Progenitor cell of endocrine pancreas (in vitro differentiated cells): ENCODE results near the gene ZBTB20. TPM values are rescaled to one million over a fixed set of nuclear protein-coding genes. Genes with fewer than 3 reads are reported as not detected.
"Not testable (repeated sequence)": the region's sequence is repeated elsewhere in the genome, so short reads cannot be mapped to it uniquely, and the experiment has no call there.

Source experiments
- DNase-seq: peaks from one replicate; pipeline ENCODE4 v3.0.0; 2021; ENCODE audit warnings: low spot score; ENCODE audit not compliant: unreplicated experiment
- H3K27ac Mint-ChIP-seq: 2 replicates; pipeline ENCODE4 v1.8.0; 2021; ENCODE audit warnings: mild to moderate bottlenecking, moderate library complexity, mixed read lengths
- H3K27me3 Mint-ChIP-seq: 2 replicates; pipeline ENCODE4 v1.8.0; 2021; ENCODE audit warnings: mixed read lengths
- H3K36me3 Mint-ChIP-seq: 2 replicates; pipeline ENCODE4 v1.8.0; 2022; ENCODE audit warnings: mixed read lengths; ENCODE audit not compliant: insufficient read depth
- H3K4me1 Mint-ChIP-seq: 2 replicates; pipeline ENCODE4 v1.8.0; 2021; ENCODE audit warnings: low read depth, mixed read lengths
- H3K4me3 Mint-ChIP-seq: 2 replicates; pipeline ENCODE4 v1.8.0; 2021; ENCODE audit warnings: low read depth, mild to moderate bottlenecking, moderate library complexity, mixed read lengths
- H3K9me3 Mint-ChIP-seq: 2 replicates; pipeline ENCODE4 v1.8.0; 2021; ENCODE audit warnings: low read depth, mixed read lengths
- total RNA-seq: library from RNA; stranded (reverse); gene quantifications from 2 replicates; pipeline ENCODE4 v1.2.1, GENCODE V29; 2021
- TF ChIP-seq, protein P1 (sequence below): fragments of 200-600 bp; sonication (generic); IDR thresholded peaks from one replicate; pipeline ENCODE4 v1.5.0; 2021; ENCODE audit warnings: antibody characterized with exemption, mild to moderate bottlenecking; ENCODE audit not compliant: unreplicated experiment

The ZBTB20 gene
- total RNA-seq, 1 donor from 2014 or later: 27.3 TPM

DNA sequence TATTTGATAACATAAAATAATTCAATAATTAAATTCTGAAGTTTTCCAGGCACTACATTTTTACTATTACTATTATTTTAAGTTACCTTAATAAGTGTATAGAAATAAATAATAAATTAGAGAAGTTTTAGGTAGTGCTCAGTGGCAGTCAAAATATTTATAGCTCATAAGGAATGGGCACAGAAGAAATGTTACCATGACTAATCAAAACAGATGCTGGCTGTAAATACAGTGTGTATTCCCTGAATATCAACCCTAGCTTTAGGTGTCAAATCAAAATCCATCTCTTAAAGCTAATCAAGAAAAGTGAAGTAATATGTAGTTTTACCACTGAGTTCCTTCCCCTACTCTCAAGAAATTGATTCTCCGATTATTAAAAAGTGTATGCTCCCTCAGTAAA is 35.5 kb downstream of the ZBTB20 start:
- Mint-ChIP-seq H3K36me3 (peaks cover 2% of the 10 kb centered on the region), H3K9me3 (no peaks in the 10 kb centered on the region), H3K27ac (no peak overlapping the region), H3K4me1 (no peaks in the 10 kb centered on the region), H3K4me3 (no peak overlapping the region), H3K27me3 (no peaks in the 10 kb centered on the region)
- DNase-seq: no peak
- TF ChIP-seq, protein P1, sequence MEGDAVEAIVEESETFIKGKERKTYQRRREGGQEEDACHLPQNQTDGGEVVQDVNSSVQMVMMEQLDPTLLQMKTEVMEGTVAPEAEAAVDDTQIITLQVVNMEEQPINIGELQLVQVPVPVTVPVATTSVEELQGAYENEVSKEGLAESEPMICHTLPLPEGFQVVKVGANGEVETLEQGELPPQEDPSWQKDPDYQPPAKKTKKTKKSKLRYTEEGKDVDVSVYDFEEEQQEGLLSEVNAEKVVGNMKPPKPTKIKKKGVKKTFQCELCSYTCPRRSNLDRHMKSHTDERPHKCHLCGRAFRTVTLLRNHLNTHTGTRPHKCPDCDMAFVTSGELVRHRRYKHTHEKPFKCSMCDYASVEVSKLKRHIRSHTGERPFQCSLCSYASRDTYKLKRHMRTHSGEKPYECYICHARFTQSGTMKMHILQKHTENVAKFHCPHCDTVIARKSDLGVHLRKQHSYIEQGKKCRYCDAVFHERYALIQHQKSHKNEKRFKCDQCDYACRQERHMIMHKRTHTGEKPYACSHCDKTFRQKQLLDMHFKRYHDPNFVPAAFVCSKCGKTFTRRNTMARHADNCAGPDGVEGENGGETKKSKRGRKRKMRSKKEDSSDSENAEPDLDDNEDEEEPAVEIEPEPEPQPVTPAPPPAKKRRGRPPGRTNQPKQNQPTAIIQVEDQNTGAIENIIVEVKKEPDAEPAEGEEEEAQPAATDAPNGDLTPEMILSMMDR: no peak

DNA sequence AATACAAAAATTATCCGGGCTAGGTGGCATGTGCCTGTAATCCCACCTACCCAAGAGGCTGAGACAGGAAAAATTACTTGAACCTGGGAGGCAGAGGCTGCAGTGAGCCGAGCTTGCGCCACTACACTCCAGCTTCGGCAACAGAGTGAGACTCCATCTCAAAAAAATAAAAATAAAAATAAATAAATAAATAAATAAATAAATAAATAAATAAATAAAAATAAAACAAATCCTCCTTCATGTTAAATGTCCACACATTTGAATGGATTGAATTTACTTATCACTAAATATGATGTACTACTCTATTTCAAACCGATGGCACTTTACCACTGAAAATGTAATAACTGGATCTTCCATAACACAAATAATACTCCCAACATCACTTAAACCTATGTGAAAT is 36.3 kb downstream of the ZBTB20 start:
- no peaks in the 10 kb centered on the region for H3K4me1 Mint-ChIP-seq
- H3K9me3 Mint-ChIP-seq: no peaks in the 10 kb centered on the region
- H3K36me3 Mint-ChIP-seq: no peaks in the 10 kb centered on the region

GRCh38 chr3:115110066-115110465 is 37.0 kb downstream of the ZBTB20 start:
- not testable (repeated sequence) for DNase-seq, H3K4me3 Mint-ChIP-seq, H3K27me3 Mint-ChIP-seq, H3K9me3 Mint-ChIP-seq, H3K36me3 Mint-ChIP-seq, H3K4me1 Mint-ChIP-seq
- peak overlapping the region; percentile 7 for H3K27ac Mint-ChIP-seq

More for the DNA sequence above, 36.3 kb downstream of the ZBTB20 start:
- no peaks in the 10 kb centered on the region for H3K27me3 Mint-ChIP-seq
- H3K27ac Mint-ChIP-seq: no peak overlapping the region
- DNase-seq: no peak
- TF ChIP-seq, protein P1: no peak
- H3K4me3 Mint-ChIP-seq: no peak overlapping the region

DNA sequence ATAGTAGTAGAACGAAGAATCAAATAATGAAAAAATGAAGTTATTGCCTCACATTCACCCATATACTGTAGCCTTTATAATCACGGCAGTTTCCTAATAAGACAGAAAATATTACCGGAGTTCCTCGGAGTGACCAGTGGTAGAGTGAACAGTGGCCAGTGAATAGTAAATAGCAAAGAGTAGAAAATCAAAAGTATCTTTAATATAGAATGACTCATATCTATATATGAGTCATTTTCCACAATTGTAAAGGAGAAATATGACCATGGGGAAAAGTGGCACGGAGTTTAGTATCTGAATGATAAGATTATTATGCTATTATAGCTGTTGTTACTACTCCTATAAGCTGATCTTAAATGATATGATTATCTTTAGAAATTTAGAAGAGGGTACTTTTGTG is 38.5 kb downstream of the ZBTB20 start:
- TF ChIP-seq, protein P1: no peak
- Mint-ChIP-seq H3K27ac (no peak overlapping the region), H3K27me3 (no peaks in the 10 kb centered on the region), H3K36me3 (peaks cover 6% of the 10 kb centered on the region), H3K4me1 (no peaks in the 10 kb centered on the region), H3K4me3 (no peak overlapping the region), H3K9me3 (peaks cover 10% of the 10 kb centered on the region)
- no peak for DNase-seq

- H3K4me3 Mint-ChIP-seq: no peak overlapping the region
- peaks cover 12% of the 10 kb centered on the region for H3K4me1 Mint-ChIP-seq
- peaks cover 12% of the 10 kb centered on the region for H3K9me3 Mint-ChIP-seq
- no peaks in the 10 kb centered on the region for H3K27me3 Mint-ChIP-seq
- TF ChIP-seq, protein P1: no peak
- H3K36me3 Mint-ChIP-seq: peaks cover 6% of the 10 kb centered on the region
- H3K27ac Mint-ChIP-seq: no peak overlapping the region
- no peak for DNase-seq
Observed at GRCh38 chr3:115102046-115102445, 45.0 kb downstream of the ZBTB20 start.

DNA sequence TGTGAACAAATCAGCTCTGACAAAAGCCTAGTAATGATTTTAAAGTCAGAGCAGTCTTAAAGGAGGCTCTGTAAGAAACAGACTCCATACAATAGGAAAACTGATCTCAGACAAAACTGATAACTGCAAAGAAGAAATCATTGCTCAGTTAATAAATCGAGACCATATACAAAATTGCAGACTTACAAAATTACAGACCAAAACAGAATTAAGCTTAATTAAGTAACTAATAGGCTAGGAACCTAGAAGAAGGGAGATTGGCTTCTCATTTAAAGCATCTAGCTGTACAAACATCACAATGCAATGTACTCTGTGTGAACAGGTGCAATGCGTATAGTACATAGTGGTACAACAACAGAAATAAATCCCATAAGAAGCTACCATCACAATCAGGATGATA is 46.3 kb downstream of the ZBTB20 start:
- H3K4me1 Mint-ChIP-seq: peaks cover 12% of the 10 kb centered on the region
- no peak overlapping the region for H3K27ac Mint-ChIP-seq
- no peak for DNase-seq
- TF ChIP-seq, protein P1: no peak
- H3K36me3 Mint-ChIP-seq: peaks cover 6% of the 10 kb centered on the region
- no peak overlapping the region for H3K4me3 Mint-ChIP-seq
- peaks cover 12% of the 10 kb centered on the region for H3K9me3 Mint-ChIP-seq
- no peaks in the 10 kb centered on the region for H3K27me3 Mint-ChIP-seq
